HCT116 (cell line): ENCODE data around the gene SLC5A3. TPM values are rescaled to one million over a fixed set of nuclear protein-coding genes. Genes with fewer than 3 reads are reported as not detected.

Experiments used
- ATAC-seq: fragments of 200-7000 bp; cut with Tn5 transposase; 2 replicates; pipeline ENCODE4 v1.9.1; 2020; ENCODE audit warnings: mild to moderate bottlenecking, moderate library complexity
- BruUV-seq: library from RNA; stranded (reverse); fragments of 400-500 nt; replicated peaks from 2 replicates; lab custom pipeline; 2021; lab: Mats Ljungman, UMichigan
- CTCF ChIA-PET: fragments of 300-600 bp; sonication (Branson Sonifier 250); formaldehyde crosslinking; loops from one replicate; lab custom pipeline; 2021; ENCODE audit warnings: antibody characterized with exemption; lab: Charles Lee
- POLR2A ChIA-PET: fragments of 300-600, 350-600 bp; sonication (Branson Sonifier 250); formaldehyde crosslinking; loops from one replicate; lab custom pipeline; 2021; ENCODE audit warnings: antibody characterized with exemption; lab: Charles Lee
- RAD21 ChIA-PET, 2 experiments: fragments of 300-600 bp; sonication (Branson Sonifier 250); formaldehyde crosslinking; loops; one replicate each; lab custom pipeline; 2023; ENCODE audit warnings: low total read pairs in 2 of 2; ENCODE audit not compliant: uncharacterized antibody in 2 of 2, unreplicated experiment in 2 of 2, low non-redundant PET in 1 of 2; lab: Charles Lee
- DNase-seq: peaks from one replicate; pipeline ENCODE4 v3.0.0-alpha.2; 2010; ENCODE audit warnings: low read depth, low spot score
- H2AFZ ChIP-seq: fragments of 200-600 bp; shearing (Covaris generic), sonication (generic); 2 replicates; pipeline ENCODE4 v1.6.1; 2017; ENCODE audit warnings: low read depth, mixed run types, mixed read lengths, antibody characterized with exemption, low read length; ENCODE audit not compliant: poor library complexity, severe bottlenecking
- H3K27ac ChIP-seq: 2 replicates; pipeline ENCODE4 v1.5.1; 2012; ENCODE audit warnings: low read depth, low read length
- H3K27me3 ChIP-seq: fragments of 200-600 bp; sonication (generic); 2 replicates; pipeline ENCODE4 v1.6.1; 2016; ENCODE audit warnings: mixed run types, low read length, mixed read lengths; ENCODE audit not compliant: insufficient read depth
- H3K36me3 ChIP-seq, 2 experiments: fragments of 200-500 bp in 1 of 2; fragments of 200-600 bp in 1 of 2; sonication (Bioruptor generic) in 1 of 2; sonication (generic) in 1 of 2; 2 replicates each; pipeline versions ENCODE4 v1.5.1 to v1.6.1; 2014 to 2016; ENCODE audit warnings: low read length in 2 of 2, inconsistent platforms in 1 of 2, mixed read lengths in 1 of 2, mixed run types in 1 of 2; ENCODE audit not compliant: insufficient read depth in 2 of 2, control insufficient read depth in 1 of 2
- H3K4me1 ChIP-seq, 2 experiments: fragments of 200-600 bp in 1 of 2; sonication (generic) in 1 of 2; 2 replicates each; pipeline versions ENCODE4 v1.5.1 to v1.6.1; 2012 to 2017; ENCODE audit warnings: low read length in 2 of 2, inconsistent platforms in 1 of 2, mild to moderate bottlenecking in 1 of 2, mixed read lengths in 1 of 2, mixed run types in 1 of 2, moderate library complexity in 1 of 2; ENCODE audit not compliant: insufficient read depth in 2 of 2, control insufficient read depth in 1 of 2
- H3K4me2 ChIP-seq: fragments of 200-600 bp; sonication (generic); 2 replicates; pipeline ENCODE4 v1.6.1; 2017; ENCODE audit warnings: mixed run types, low read length, mixed read lengths
- H3K4me3 ChIP-seq, 2 experiments: fragments of 200-600 bp in 1 of 2; sonication (generic) in 1 of 2; replicated peaks in 1 of 2; 2 replicates each; pipeline ENCODE4 v1.5.1; 2011 to 2016; ENCODE audit warnings: low read length in 2 of 2, control low read depth in 1 of 2, low read depth in 1 of 2, mild to moderate bottlenecking in 1 of 2, mixed read lengths in 1 of 2, mixed run types in 1 of 2
- H3K79me2 ChIP-seq: fragments of 200-600 bp; sonication (generic); 2 replicates; pipeline ENCODE4 v1.6.1; 2017; ENCODE audit warnings: mild to moderate bottlenecking, mixed run types, low read length, moderate library complexity, mixed read lengths; ENCODE audit not compliant: insufficient read depth
- H3K9ac ChIP-seq: fragments of 200-600 bp; sonication (generic); 2 replicates; pipeline ENCODE4 v1.6.1; 2016; ENCODE audit warnings: low read length, mixed read lengths
- H3K9me2 ChIP-seq: fragments of 200-600 bp; sonication (generic), shearing (Covaris generic); 2 replicates; pipeline ENCODE4 v1.6.1; 2017; ENCODE audit warnings: mixed run types, mild to moderate bottlenecking, moderate library complexity; ENCODE audit not compliant: insufficient read depth
- H3K9me3 ChIP-seq, 2 experiments: fragments of 200-500 bp in 1 of 2; fragments of 200-600 bp in 1 of 2; sonication (Bioruptor generic) in 1 of 2; sonication (generic) in 1 of 2; 2 replicates each; pipeline ENCODE4 v1.6.1; 2014 to 2017; ENCODE audit warnings: low read length in 2 of 2, mixed read lengths in 2 of 2, inconsistent platforms in 1 of 2, low read depth in 1 of 2, mild to moderate bottlenecking in 1 of 2, mixed run types in 1 of 2, moderate library complexity in 1 of 2; ENCODE audit not compliant: control insufficient read depth in 1 of 2, insufficient read depth in 1 of 2
- H4K20me1 ChIP-seq: fragments of 200-600 bp; sonication (generic), shearing (Covaris generic); 2 replicates; pipeline ENCODE4 v1.6.1; 2017; ENCODE audit warnings: mixed run types, mild to moderate bottlenecking, moderate library complexity; ENCODE audit not compliant: insufficient read depth
- CBX3 ChIP-seq: IDR thresholded peaks from 2 replicates; pipeline ENCODE4 v1.6.1; 2012; ENCODE audit warnings: low read depth
- CTCF ChIP-seq, 3 experiments: fragments of 200-600 bp in 1 of 3; sonication (generic) in 1 of 3; IDR thresholded peaks in 2 of 3; conservative IDR thresholded peaks in 1 of 3; 2 replicates each; pipeline ENCODE4 v1.5.1; 2012 to 2017; ENCODE audit warnings: low read depth in 2 of 3, low read length in 2 of 3, antibody characterized with exemption in 1 of 3, borderline replicate concordance in 1 of 3, control low read depth in 1 of 3, mild to moderate bottlenecking in 1 of 3, mixed read lengths in 1 of 3, mixed run types in 1 of 3, moderate library complexity in 1 of 3; ENCODE audit not compliant: insufficient read depth in 1 of 3
- EGR1 ChIP-seq: IDR thresholded peaks from 2 replicates; pipeline ENCODE4 v1.6.1; 2012; ENCODE audit warnings: low read depth
- EZH2phosphoT487 ChIP-seq: fragments of 200-600 bp; IDR thresholded peaks from 2 replicates; pipeline ENCODE4 v1.6.1; 2018; ENCODE audit warnings: antibody characterized with exemption, borderline replicate concordance
- POLR2A ChIP-seq: IDR thresholded peaks from 2 replicates; pipeline ENCODE4 v1.7.0; 2011; ENCODE audit warnings: borderline replicate concordance; ENCODE audit not compliant: insufficient read depth, insufficient read length; ENCODE audit errors: extremely low read depth
- SIN3A ChIP-seq: IDR thresholded peaks from 2 replicates; pipeline ENCODE4 v1.6.1; 2012; ENCODE audit warnings: low read depth
- SRF ChIP-seq: IDR thresholded peaks from 2 replicates; pipeline ENCODE4 v1.6.1; 2012; ENCODE audit warnings: low read depth
- TCF7L2 ChIP-seq: IDR thresholded peaks from 2 replicates; pipeline ENCODE4 v1.7.0; 2011; ENCODE audit warnings: borderline replicate concordance, inconsistent platforms; ENCODE audit not compliant: insufficient read depth, insufficient read length; ENCODE audit errors: extremely low read depth
- intact Hi-C: fragments of 100-400 bp; cut with micrococcal nuclease; formaldehyde crosslinking; loops from 2 replicates; pipeline ENCODE4 v1.10.0; 2022
- total RNA-seq: library from RNA; stranded (reverse); gene quantifications from one replicate; pipeline ENCODE4 v1.2.1, GENCODE V29; 2021; ENCODE audit not compliant: unreplicated experiment
- TF ChIP-seq, protein P1 (sequence below): IDR thresholded peaks from 2 replicates; pipeline ENCODE4 v1.6.1; 2012

SLC5A3 gene
- total RNA-seq, 1 experiment from 2014 or later, result 11.8 TPM

DNA sequence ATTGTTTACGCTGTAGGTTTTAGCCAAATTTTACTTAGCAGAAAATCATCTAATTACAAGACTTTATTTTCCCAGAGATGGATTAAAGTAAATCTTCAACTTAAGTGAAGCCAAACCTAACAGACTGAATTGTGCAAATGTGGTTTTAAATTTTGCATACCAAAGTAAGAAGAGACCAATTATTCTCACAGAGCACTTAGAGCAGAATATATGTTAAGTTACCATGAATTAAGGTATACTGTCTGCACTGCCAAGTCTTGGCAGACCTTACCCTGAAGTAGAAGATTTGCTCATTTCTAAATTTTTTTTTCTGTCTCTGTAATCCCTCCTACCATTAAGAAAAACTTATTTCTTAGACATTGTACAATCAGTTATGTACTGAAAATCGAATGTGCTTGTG is 24.1 kb downstream of the SLC5A3 start (continued):
- TF ChIP-seq CBX3 (no peak), CTCF (IDR thresholded peaks at IDR 0.05 in 2 of 3, conservative IDR thresholded peaks at IDR 0.05 in 1 of 3; ENCODE audit: borderline replicate concordance in 1 of 3, insufficient read depth in 1 of 3, low read depth in 2 of 3, low read length in 2 of 3) (no peak), SIN3A (no peak), EGR1 (no peak)
- TF ChIP-seq, protein P1, sequence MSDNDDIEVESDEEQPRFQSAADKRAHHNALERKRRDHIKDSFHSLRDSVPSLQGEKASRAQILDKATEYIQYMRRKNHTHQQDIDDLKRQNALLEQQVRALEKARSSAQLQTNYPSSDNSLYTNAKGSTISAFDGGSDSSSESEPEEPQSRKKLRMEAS, result no peak

- H3K4me2 ChIP-seq, result no peak overlapping the region
- POLR2A ChIA-PET, result no interaction called here
- CTCF ChIA-PET, result interaction anchor here (0.6 kb wide), 1 partner anchor 35 kb away, joined by 3 read pairs; no protein-coding TSS in a partner anchor
- no peaks in the 10 kb centered on the region for H3K9me3 ChIP-seq
- peaks cover 7% of the 10 kb centered on the region; the same call in 1 of the 2 replicates for H4K20me1 ChIP-seq
- no peak overlapping the region for H2AFZ ChIP-seq
- no peak overlapping the region for H3K27ac ChIP-seq
- no TSS peak for BruUV-seq
- no peaks in the 10 kb centered on the region for H3K4me1 ChIP-seq
- H3K4me3 ChIP-seq, result no peak overlapping the region
- H3K9me2 ChIP-seq, result no peaks in the 10 kb centered on the region
- TF ChIP-seq SIN3A (no peak), POLR2A (no peak), TCF7L2 (no peak), SRF (no peak), EZH2phosphoT487 (no peak)
- DNase-seq (no peak), ATAC-seq (no peak)
- no peaks in the 10 kb centered on the region for H3K27me3 ChIP-seq
- RAD21 ChIA-PET, result no interaction called here
- intact Hi-C loops, result no loop called here
- no peak overlapping the region for H3K9ac ChIP-seq
- peaks cover 100% of the 10 kb centered on the region for H3K79me2 ChIP-seq
- peaks cover 0 to 3% of the 10 kb centered on the region in 2 experiments; a peak in 1 of 4 replicates for H3K36me3 ChIP-seq
Measured at GRCh38 chr21:34100337-34100736, 27.0 kb downstream of the SLC5A3 start.
